SK-N-SH (cell line): ENCODE measurements around the gene ZNF474. TPM values are rescaled to one million over a fixed set of nuclear protein-coding genes. Genes with fewer than 3 reads are reported as not detected.

Source experiments
- CTCF ChIA-PET: fragments of 300-600, 350-600 bp; formaldehyde crosslinking; extraction: SDS; loops from one replicate; lab custom pipeline; 2021; lab: Yijun Ruan, JAX
- POLR2A ChIA-PET: fragments of 350-600 bp; sonication (Branson Sonifier 250); formaldehyde crosslinking; extraction: SDS; loops from one replicate; lab custom pipeline; 2020; ENCODE audit warnings: antibody characterized with exemption, inconsistent platforms; lab: Yijun Ruan, JAX
- DNase-seq: peaks from one replicate; pipeline ENCODE4 v3.0.0; 2012
- H2AFZ ChIP-seq: fragments of 200-600 bp; sonication (generic); 2 replicates; pipeline ENCODE4 v1.8.1; 2016; ENCODE audit warnings: antibody characterized with exemption, mild to moderate bottlenecking, low read depth
- H3F3A ChIP-seq: fragments of 200-600 bp; sonication (generic); replicated peaks from 2 replicates; pipeline ENCODE3; 2016; ENCODE audit warnings: antibody characterized with exemption, mild to moderate bottlenecking; ENCODE audit not compliant: insufficient read depth
- H3K27ac ChIP-seq, 2 experiments: fragments of 200-500 bp in 1 of 2; fragments of 200-600 bp in 1 of 2; sonication (Bioruptor generic) in 1 of 2; sonication (generic), shearing (Covaris generic) in 1 of 2; 2 replicates each; pipeline versions ENCODE4 v1.5.1 to v1.6.1; 2014 to 2016; ENCODE audit warnings: low read depth in 2 of 2, inconsistent platforms in 1 of 2, low read length in 1 of 2, mild to moderate bottlenecking in 1 of 2, mixed read lengths in 1 of 2
- H3K27me3 ChIP-seq: fragments of 200-600 bp; sonication (generic), shearing (Covaris generic); 2 replicates; pipeline ENCODE4 v1.6.1; 2016; ENCODE audit warnings: mixed run types; ENCODE audit not compliant: insufficient read depth
- H3K36me3 ChIP-seq, 2 experiments: fragments of 200-500 bp in 1 of 2; fragments of 200-600 bp in 1 of 2; sonication (Bioruptor generic) in 1 of 2; sonication (generic) in 1 of 2; replicated peaks in 1 of 2; 2 replicates each; pipeline versions ENCODE3 to v1.5.1; 2014 to 2016; ENCODE audit warnings: low read length in 1 of 2, mild to moderate bottlenecking in 1 of 2; ENCODE audit not compliant: insufficient read depth in 2 of 2, control insufficient read depth in 1 of 2
- H3K4me1 ChIP-seq, 2 experiments: fragments of 200-500 bp in 1 of 2; fragments of 200-600 bp in 1 of 2; sonication (Bioruptor generic) in 1 of 2; sonication (generic), shearing (Covaris generic) in 1 of 2; 2 replicates each; pipeline versions ENCODE4 v1.5.1 to v1.6.1; 2014 to 2016; ENCODE audit warnings: low read depth in 1 of 2, low read length in 1 of 2, mixed run types in 1 of 2; ENCODE audit not compliant: insufficient read depth in 2 of 2, control insufficient read depth in 1 of 2
- H3K4me2 ChIP-seq: fragments of 200-600 bp; sonication (generic), shearing (Covaris generic); 2 replicates; pipeline ENCODE4 v1.6.1; 2017; ENCODE audit warnings: mixed run types
- H3K4me3 ChIP-seq, 2 experiments: fragments of 200-500 bp in 1 of 2; fragments of 200-600 bp in 1 of 2; sonication (Bioruptor generic) in 1 of 2; sonication (generic), shearing (Covaris generic) in 1 of 2; 2 replicates each; pipeline versions ENCODE4 v1.5.1 to v1.8.1; 2014 to 2016; ENCODE audit warnings: low read depth in 2 of 2, inconsistent platforms in 1 of 2, low read length in 1 of 2, mild to moderate bottlenecking in 1 of 2, mixed read lengths in 1 of 2, moderate library complexity in 1 of 2
- H3K79me2 ChIP-seq: fragments of 200-600 bp; sonication (generic); 2 replicates; pipeline ENCODE4 v1.8.1; 2017; ENCODE audit warnings: mild to moderate bottlenecking; ENCODE audit not compliant: insufficient read depth
- H3K9ac ChIP-seq: fragments of 200-600 bp; sonication (generic); 2 replicates; pipeline ENCODE4 v1.6.1; 2017; ENCODE audit warnings: mixed run types
- H3K9me2 ChIP-seq: fragments of 200-600 bp; sonication (generic); 2 replicates; pipeline ENCODE4 v1.6.1; 2017; ENCODE audit warnings: mixed run types
- H3K9me3 ChIP-seq: fragments of 200-600 bp; sonication (generic); 2 replicates; pipeline ENCODE4 v1.6.1; 2017; ENCODE audit warnings: mixed run types, mild to moderate bottlenecking, moderate library complexity
- H4K20me1 ChIP-seq: fragments of 200-600 bp; sonication (generic); 2 replicates; pipeline ENCODE4 v1.6.1; 2017; ENCODE audit warnings: mild to moderate bottlenecking, mixed run types; ENCODE audit not compliant: insufficient read depth
- ELF1 ChIP-seq: IDR thresholded peaks from 2 replicates; pipeline ENCODE4 v1.4.0; 2012
- FOSL2 ChIP-seq: IDR thresholded peaks from 2 replicates; pipeline ENCODE4 v1.4.0; 2012; ENCODE audit warnings: low read depth, mild to moderate bottlenecking, moderate library complexity, borderline replicate concordance
- FOXJ3 ChIP-seq: sonication (generic); formaldehyde crosslinking; IDR thresholded peaks from 2 replicates; pipeline ENCODE4 v1.5.1; 2020; ENCODE audit warnings: mild to moderate bottlenecking, missing genetic modification reagents
- NRF1 ChIP-seq: IDR thresholded peaks from 2 replicates; pipeline ENCODE4 v1.6.1; 2012; ENCODE audit warnings: low read depth, mild to moderate bottlenecking, low read length
- POLR2AphosphoS5 ChIP-seq: IDR thresholded peaks from 2 replicates; pipeline ENCODE4 v1.6.1; 2012; ENCODE audit warnings: low read depth, low read length
- RAD21 ChIP-seq: IDR thresholded peaks from 2 replicates; pipeline ENCODE4 v1.6.1; 2012; ENCODE audit warnings: mild to moderate bottlenecking, low read length
- RCOR1 ChIP-seq: fragments of 150-350 bp; IDR thresholded peaks from 2 replicates; pipeline ENCODE4 v1.6.1; 2017; ENCODE audit warnings: antibody characterized with exemption, low read length
- SIN3A ChIP-seq: IDR thresholded peaks from 2 replicates; pipeline ENCODE4 v1.6.1; 2012; ENCODE audit warnings: low read depth, mild to moderate bottlenecking, low read length, moderate library complexity, borderline replicate concordance
- TAF1 ChIP-seq: IDR thresholded peaks from 2 replicates; pipeline ENCODE4 v1.6.1; 2012; ENCODE audit warnings: low read depth, mild to moderate bottlenecking, low read length, moderate library complexity, borderline replicate concordance
- TEAD4 ChIP-seq: IDR thresholded peaks from 2 replicates; pipeline ENCODE4 v1.4.0; 2012; ENCODE audit warnings: mild to moderate bottlenecking, borderline replicate concordance; ENCODE audit not compliant: insufficient read depth
- WGBS: methylation state at CpG from one replicate; pipeline ENCODE4 v1.1.6; 2017; ENCODE audit warnings: low lambda C conversion rate; 5-methylcytosine and 5-hydroxymethylcytosine counted together
- polyA plus RNA-seq, 3 experiments: library from polyadenylated mRNA; depleted of rRNA; stranded (reverse); fragments of >200 nt; gene quantifications; 2 replicates each; pipeline ENCODE4 v1.2.3, GENCODE V29; 2012
- TF ChIP-seq, protein P1 (sequence below): fragments of 150-350 bp; IDR thresholded peaks from 2 replicates; pipeline ENCODE4 v1.6.1; 2017; ENCODE audit warnings: antibody characterized with exemption, low read length, low read depth, borderline replicate concordance
- TF ChIP-seq, protein P2 (sequence below): IDR thresholded peaks from 2 replicates; pipeline ENCODE4 v1.4.0; 2012; ENCODE audit warnings: low read depth
- TF ChIP-seq, protein P3 (sequence below): IDR thresholded peaks from 2 replicates; pipeline ENCODE4 v1.4.0; 2012; ENCODE audit warnings: low read depth, borderline replicate concordance
- TF ChIP-seq, protein P4 (sequence below): fragments of 200-600 bp; sonication (generic); IDR thresholded peaks from 2 replicates; pipeline ENCODE4 v1.6.1; 2017; ENCODE audit warnings: antibody characterized with exemption, mild to moderate bottlenecking, moderate library complexity

Gene ZNF474
- polyA plus RNA-seq, 1 of the 3 experiments (the other 2 are of a cell fraction): 0.08 TPM

DNA sequence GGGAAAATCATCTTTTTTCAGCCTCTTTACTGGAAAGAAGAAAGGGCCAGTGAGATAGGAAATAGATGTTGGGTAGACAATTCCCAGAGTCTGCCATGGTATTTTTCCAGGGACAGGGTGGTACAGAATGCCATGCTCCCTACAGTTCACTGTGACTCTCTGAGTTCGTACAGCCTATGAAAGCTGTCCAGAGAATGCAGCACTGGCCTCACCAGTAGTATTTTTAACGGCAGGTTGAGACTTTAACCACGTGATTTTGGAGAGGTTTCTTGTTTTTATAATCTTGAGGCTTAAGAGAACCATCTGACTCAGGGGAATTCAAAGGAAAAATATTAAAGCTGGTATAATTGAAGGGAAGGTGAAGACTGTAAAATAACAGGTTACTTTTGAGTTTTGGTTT lies 10.1 kb upstream of the ZNF474 start:
- ChIA-PET CTCF (no interaction called here), POLR2A (no interaction called here)
- no peaks in the 10 kb centered on the region for H3K4me1 ChIP-seq

DNA sequence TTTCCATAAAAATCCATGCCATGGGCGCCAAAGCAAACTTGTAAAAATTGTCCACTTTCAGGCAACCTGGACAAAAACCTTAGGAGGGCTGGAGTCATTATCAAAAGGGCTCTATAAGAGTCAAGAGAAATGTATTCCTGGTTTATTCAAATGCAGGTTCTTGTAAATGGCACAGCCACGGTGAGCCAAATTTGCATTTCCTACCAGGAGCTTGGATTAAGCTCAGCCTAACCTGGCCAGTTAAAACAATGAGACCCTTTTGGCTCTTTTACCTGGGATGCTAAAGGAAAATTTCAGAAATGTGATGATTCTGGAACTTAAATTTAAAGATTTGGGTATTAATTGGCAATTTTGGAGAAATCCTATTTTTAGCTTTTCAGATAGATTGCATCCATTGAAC lies 8.9 kb upstream of the ZNF474 start:
- CTCF ChIA-PET: no interaction called here
- DNase-seq: no peak
- H3K36me3 ChIP-seq: no peaks in the 10 kb centered on the region
- no peaks in the 10 kb centered on the region for H4K20me1 ChIP-seq
- H3K9me2 ChIP-seq: no peaks in the 10 kb centered on the region
- WGBS: 77% methylated on average over 2 of the region's 2 CpGs
- H3K4me2 ChIP-seq: no peak overlapping the region
- H3K4me3 ChIP-seq: no peak overlapping the region
- H3K79me2 ChIP-seq: no peaks in the 10 kb centered on the region
- no peak overlapping the region for H3K9ac ChIP-seq
- H3F3A ChIP-seq: no peaks in the 10 kb centered on the region
- TF ChIP-seq TEAD4: no peak
- TF ChIP-seq, protein P1, sequence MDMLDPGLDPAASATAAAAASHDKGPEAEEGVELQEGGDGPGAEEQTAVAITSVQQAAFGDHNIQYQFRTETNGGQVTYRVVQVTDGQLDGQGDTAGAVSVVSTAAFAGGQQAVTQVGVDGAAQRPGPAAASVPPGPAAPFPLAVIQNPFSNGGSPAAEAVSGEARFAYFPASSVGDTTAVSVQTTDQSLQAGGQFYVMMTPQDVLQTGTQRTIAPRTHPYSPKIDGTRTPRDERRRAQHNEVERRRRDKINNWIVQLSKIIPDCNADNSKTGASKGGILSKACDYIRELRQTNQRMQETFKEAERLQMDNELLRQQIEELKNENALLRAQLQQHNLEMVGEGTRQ: no peak
- TF ChIP-seq RCOR1: no peak
- no peak for TF ChIP-seq FOSL2
- no peak for TF ChIP-seq TAF1
- TF ChIP-seq FOXJ3 (CRISPR knock-in tag): no peak
- TF ChIP-seq, protein P2, sequence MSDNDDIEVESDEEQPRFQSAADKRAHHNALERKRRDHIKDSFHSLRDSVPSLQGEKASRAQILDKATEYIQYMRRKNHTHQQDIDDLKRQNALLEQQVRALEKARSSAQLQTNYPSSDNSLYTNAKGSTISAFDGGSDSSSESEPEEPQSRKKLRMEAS: no peak
- TF ChIP-seq SIN3A: no peak
- no peak for TF ChIP-seq ELF1
- TF ChIP-seq, protein P3, sequence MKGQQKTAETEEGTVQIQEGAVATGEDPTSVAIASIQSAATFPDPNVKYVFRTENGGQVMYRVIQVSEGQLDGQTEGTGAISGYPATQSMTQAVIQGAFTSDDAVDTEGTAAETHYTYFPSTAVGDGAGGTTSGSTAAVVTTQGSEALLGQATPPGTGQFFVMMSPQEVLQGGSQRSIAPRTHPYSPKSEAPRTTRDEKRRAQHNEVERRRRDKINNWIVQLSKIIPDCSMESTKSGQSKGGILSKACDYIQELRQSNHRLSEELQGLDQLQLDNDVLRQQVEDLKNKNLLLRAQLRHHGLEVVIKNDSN: no peak
- no peak for TF ChIP-seq NRF1
- POLR2A ChIA-PET: interaction anchor here (0.6 kb wide), 1 partner anchor 1292 kb away, joined by 3 read pairs; no protein-coding TSS in a partner anchor
- H3K27ac ChIP-seq: no peak overlapping the region
- no peaks in the 10 kb centered on the region for H3K4me1 ChIP-seq
- H3K27me3 ChIP-seq: no peaks in the 10 kb centered on the region
- H3K9me3 ChIP-seq: no peaks in the 10 kb centered on the region
- H2AFZ ChIP-seq: no peak overlapping the region

More for the DNA sequence above, 10.1 kb upstream of the ZNF474 start:
- H3K9me3 ChIP-seq: no peaks in the 10 kb centered on the region
- H3K9ac ChIP-seq: no peak overlapping the region
- no peak overlapping the region for H3K27ac ChIP-seq
- no peaks in the 10 kb centered on the region for H3K27me3 ChIP-seq
- no peaks in the 10 kb centered on the region; the same call in 1 of the 2 replicates for H3K9me2 ChIP-seq
- no peaks in the 10 kb centered on the region for H3K36me3 ChIP-seq
- H2AFZ ChIP-seq: no peak overlapping the region
- no peaks in the 10 kb centered on the region for H3K79me2 ChIP-seq
- no peaks in the 10 kb centered on the region for H3F3A ChIP-seq
- H3K4me3 ChIP-seq: no peak overlapping the region
- H4K20me1 ChIP-seq: no peaks in the 10 kb centered on the region
- no peak overlapping the region for H3K4me2 ChIP-seq
- TF ChIP-seq POLR2AphosphoS5 (no peak), RAD21 (no peak), TAF1 (no peak)
- TF ChIP-seq, protein P4, sequence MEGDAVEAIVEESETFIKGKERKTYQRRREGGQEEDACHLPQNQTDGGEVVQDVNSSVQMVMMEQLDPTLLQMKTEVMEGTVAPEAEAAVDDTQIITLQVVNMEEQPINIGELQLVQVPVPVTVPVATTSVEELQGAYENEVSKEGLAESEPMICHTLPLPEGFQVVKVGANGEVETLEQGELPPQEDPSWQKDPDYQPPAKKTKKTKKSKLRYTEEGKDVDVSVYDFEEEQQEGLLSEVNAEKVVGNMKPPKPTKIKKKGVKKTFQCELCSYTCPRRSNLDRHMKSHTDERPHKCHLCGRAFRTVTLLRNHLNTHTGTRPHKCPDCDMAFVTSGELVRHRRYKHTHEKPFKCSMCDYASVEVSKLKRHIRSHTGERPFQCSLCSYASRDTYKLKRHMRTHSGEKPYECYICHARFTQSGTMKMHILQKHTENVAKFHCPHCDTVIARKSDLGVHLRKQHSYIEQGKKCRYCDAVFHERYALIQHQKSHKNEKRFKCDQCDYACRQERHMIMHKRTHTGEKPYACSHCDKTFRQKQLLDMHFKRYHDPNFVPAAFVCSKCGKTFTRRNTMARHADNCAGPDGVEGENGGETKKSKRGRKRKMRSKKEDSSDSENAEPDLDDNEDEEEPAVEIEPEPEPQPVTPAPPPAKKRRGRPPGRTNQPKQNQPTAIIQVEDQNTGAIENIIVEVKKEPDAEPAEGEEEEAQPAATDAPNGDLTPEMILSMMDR: no peak
- DNase-seq: no peak
- WGBS: 87% methylated on average over 3 of the region's 3 CpGs
